Endothelial cell of umbilical vein (primary cell): ENCODE data around the gene NCOA3. TPM values are rescaled to one million over a fixed set of nuclear protein-coding genes. Genes with fewer than 3 reads are reported as not detected.

ENCODE experiments used
- BruUV-seq: library from RNA; stranded (reverse); fragments of 400-500 nt; replicated peaks from 2 replicates; lab custom pipeline; 2021; lab: Mats Ljungman, UMichigan
- CTCF ChIA-PET: fragments of 300-600, 350-600 bp; sonication (Branson Sonifier 250); formaldehyde crosslinking; loops from one replicate; lab custom pipeline; 2021; ENCODE audit warnings: antibody characterized with exemption, inconsistent platforms; lab: Charles Lee
- POLR2A ChIA-PET: fragments of 300-600, 350-600 bp; sonication (Branson Sonifier 250); formaldehyde crosslinking; loops from one replicate; lab custom pipeline; 2021; ENCODE audit warnings: antibody characterized with exemption, inconsistent platforms; lab: Charles Lee
- DNase-seq: peaks from one replicate; pipeline ENCODE4 v3.0.0-alpha.2; 2011; ENCODE audit warnings: low read depth, low spot score
- FAIRE-seq: peaks from 2 replicates; lab custom pipeline; 2011; peaks lifted over from hg19 to GRCh38; lab: Jason Lieb, UNC
- H2AFZ ChIP-seq: 2 replicates; pipeline ENCODE4 v1.6.0; 2012; ENCODE audit warnings: low read depth, low read length, control low read depth, inconsistent platforms
- H3K27ac ChIP-seq: 2 replicates; pipeline ENCODE4 v1.5.1; 2011; ENCODE audit warnings: low read depth, mild to moderate bottlenecking, control low read depth, low read length, moderate library complexity; ENCODE audit not compliant: insufficient read depth
- H3K27me3 ChIP-seq, 2 experiments: 2 replicates each; pipeline versions ENCODE4 v1.6.0 to v1.6.1; 2011; ENCODE audit warnings: low read length in 2 of 2, mixed read lengths in 1 of 2; ENCODE audit not compliant: control insufficient read depth in 2 of 2, insufficient read depth in 2 of 2
- H3K36me3 ChIP-seq, 2 experiments: 2 replicates in 1 of 2; 3 replicates in 1 of 2; pipeline ENCODE4 v1.5.1; 2011; ENCODE audit warnings: low read length in 2 of 2, mild to moderate bottlenecking in 1 of 2, moderate library complexity in 1 of 2; ENCODE audit not compliant: control insufficient read depth in 2 of 2, insufficient read depth in 2 of 2; ENCODE audit errors: extremely low read depth in 1 of 2
- H3K4me1 ChIP-seq: 3 replicates; pipeline ENCODE4 v1.5.1; 2011; ENCODE audit warnings: mild to moderate bottlenecking, low read length; ENCODE audit not compliant: control insufficient read depth, insufficient read depth; ENCODE audit errors: extremely low read depth
- H3K4me2 ChIP-seq: 2 replicates; pipeline ENCODE4 v1.6.1; 2011; ENCODE audit warnings: low read length, control low read depth, mixed read lengths; ENCODE audit not compliant: insufficient read depth
- H3K4me3 ChIP-seq, 3 experiments: fragments of 200-600 bp in 1 of 3; sonication (generic), shearing (Covaris generic) in 1 of 3; replicated peaks in 1 of 3; 2 replicates each; pipeline ENCODE4 v1.5.1; 2011 to 2016; ENCODE audit warnings: control low read depth in 3 of 3, low read length in 3 of 3, mild to moderate bottlenecking in 2 of 3, inconsistent platforms in 1 of 3, low read depth in 1 of 3, moderate library complexity in 1 of 3; ENCODE audit not compliant: insufficient read depth in 1 of 3
- H3K79me2 ChIP-seq: 2 replicates; pipeline ENCODE4 v1.6.0; 2012; ENCODE audit warnings: low read length, inconsistent platforms; ENCODE audit not compliant: control insufficient read depth, insufficient read depth
- H3K9ac ChIP-seq: replicated peaks from 2 replicates; pipeline ENCODE3; 2011; ENCODE audit warnings: low read length, control low read depth; ENCODE audit not compliant: insufficient read depth; ENCODE audit errors: extremely low read depth
- H3K9me1 ChIP-seq: replicated peaks from 3 replicates; pipeline ENCODE4 v1.6.0; 2011; ENCODE audit warnings: mild to moderate bottlenecking, low read length; ENCODE audit not compliant: control insufficient read depth, insufficient read depth; ENCODE audit errors: extremely low read depth
- H3K9me3 ChIP-seq: replicated peaks from 2 replicates; pipeline ENCODE4 v1.5.1; 2012; ENCODE audit warnings: low read length, inconsistent platforms; ENCODE audit not compliant: control insufficient read depth, insufficient read depth
- H4K20me1 ChIP-seq: replicated peaks from 2 replicates; pipeline ENCODE3; 2011; ENCODE audit warnings: mild to moderate bottlenecking, low read length; ENCODE audit not compliant: control insufficient read depth, insufficient read depth; ENCODE audit errors: extremely low read depth
- EZH2 ChIP-seq: IDR thresholded peaks from 2 replicates; pipeline ENCODE4 v1.6.1; 2012; ENCODE audit warnings: borderline replicate concordance, low read depth, mild to moderate bottlenecking, moderate library complexity, low read length, inconsistent platforms; ENCODE audit not compliant: severe bottlenecking
- FOS ChIP-seq: IDR thresholded peaks from 2 replicates; pipeline ENCODE4 v1.6.1; 2011; ENCODE audit warnings: mild to moderate bottlenecking, low read length, moderate library complexity, borderline replicate concordance; ENCODE audit not compliant: insufficient read depth
- GATA2 ChIP-seq: IDR thresholded peaks from 2 replicates; pipeline ENCODE4 v1.7.0; 2011; ENCODE audit warnings: low read depth, mild to moderate bottlenecking, moderate library complexity, mixed read lengths, low read length; ENCODE audit not compliant: insufficient read length, insufficient read depth
- JUN ChIP-seq: IDR thresholded peaks from 2 replicates; pipeline ENCODE4 v1.6.1; 2011; ENCODE audit warnings: borderline replicate concordance, low read depth; ENCODE audit not compliant: insufficient read length, insufficient read depth
- MYC ChIP-seq: IDR thresholded peaks from one replicate; pipeline ENCODE4 v1.6.1; 2011; ENCODE audit warnings: mild to moderate bottlenecking, low read depth, low read length
- POLR2A ChIP-seq: IDR thresholded peaks from 2 replicates; pipeline ENCODE4 v1.6.1; 2012; ENCODE audit warnings: low read depth, mild to moderate bottlenecking, control low read depth, low read length
- POLR2AphosphoS5 ChIP-seq: IDR thresholded peaks from 2 replicates; pipeline ENCODE4 v1.6.1; 2012; ENCODE audit warnings: low read depth, mild to moderate bottlenecking, control low read depth, low read length, moderate library complexity; ENCODE audit not compliant: insufficient read depth
- dilution Hi-C: fragments of 300-500 bp; cut with MboI; formaldehyde crosslinking; loops from one replicate; pipeline ENCODE4 v1.15.0; 2019; ENCODE audit warnings: low sequenced_read_pairs; ENCODE audit not compliant: extremely low pct_ligation_motif_present
- intact Hi-C: fragments of 100-400 bp; cut with micrococcal nuclease; formaldehyde crosslinking; loops from one replicate; pipeline ENCODE4 v1.10.0; 2022
- polyA plus RNA-seq, 4 experiments: library from polyadenylated mRNA; depleted of rRNA in 3 of 4; stranded (reverse) in 3 of 4; unstranded in 1 of 4; fragments of >200 nt; gene quantifications; 2 replicates each; pipeline versions ENCODE4 v1.2.1 to v1.2.3, GENCODE V29; 2011 to 2012; ENCODE audit warnings: missing spikeins in 1 of 4
- total RNA-seq: library from RNA; stranded (reverse); gene quantifications from 2 replicates; pipeline ENCODE4 v1.2.3, GENCODE V29; 2021
- TF ChIP-seq, protein P1 (sequence below), 2 donors: IDR thresholded peaks; 1 replicate in 1 of 2; 2 replicates in 1 of 2; pipeline ENCODE4 v1.5.1; 2011; ENCODE audit warnings: low read length in 2 of 2, mild to moderate bottlenecking in 2 of 2, moderate library complexity in 2 of 2, control low read depth in 1 of 2, inconsistent platforms in 1 of 2, low read depth in 1 of 2; ENCODE audit not compliant: insufficient read depth in 1 of 2; ENCODE audit errors: extremely low read depth in 1 of 2
- TF ChIP-seq, protein P2 (sequence below): IDR thresholded peaks from 2 replicates; pipeline ENCODE4 v1.6.1; 2011; ENCODE audit not compliant: insufficient read depth, insufficient read length

The NCOA3 gene
- total and polyA plus RNA-seq, 2 donors (not counting 3 experiments of a cell fraction or from before 2014, with no cell fraction given) = 12.0 to 35.6 TPM

DNA sequence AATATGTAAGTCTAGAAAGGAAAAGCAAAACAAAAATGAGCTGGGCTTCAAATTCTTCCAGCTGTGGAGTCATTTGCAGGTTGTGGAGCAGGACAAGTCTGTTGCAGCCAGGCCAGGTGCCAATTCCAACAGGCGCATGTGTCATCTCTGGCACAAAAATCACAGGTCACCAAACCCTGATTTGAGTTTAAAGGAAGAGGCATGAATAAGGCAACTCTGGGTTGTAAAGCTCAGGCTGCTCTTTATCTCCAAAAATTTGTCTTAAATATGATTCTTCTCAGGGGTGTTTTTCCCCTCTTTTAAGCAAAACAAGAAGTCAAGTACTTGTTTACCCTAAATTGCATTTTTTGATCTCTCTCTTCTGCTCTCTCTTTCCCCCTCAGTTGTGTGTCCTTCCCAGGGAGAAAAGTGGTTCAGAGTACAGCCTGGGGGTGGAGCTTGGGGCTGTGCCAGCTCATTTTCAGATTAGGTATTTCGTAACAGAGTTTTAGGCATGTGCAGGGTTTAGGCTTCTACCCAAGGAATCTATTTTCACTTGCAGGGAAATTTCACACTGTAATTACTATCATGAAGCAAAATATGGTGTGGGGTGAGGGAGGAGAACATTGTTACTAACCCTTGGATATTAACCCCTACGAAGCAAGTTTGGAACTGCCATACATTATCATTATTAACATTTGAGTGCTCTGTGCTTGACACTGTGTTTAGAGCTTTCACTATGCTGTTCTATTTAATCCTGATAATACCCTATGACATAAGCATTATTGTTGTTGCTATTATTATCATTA lies 8.3 kb upstream of the NCOA3 start:
- no peak overlapping the region for H3K9ac ChIP-seq
- no peak overlapping the region for H2AFZ ChIP-seq
- intact Hi-C loops = no loop called here
- no peak overlapping the region for H3K27ac ChIP-seq
- TF ChIP-seq GATA2 = no peak
- no peak for TF ChIP-seq POLR2A
- no peak for TF ChIP-seq MYC
- no peaks in the 10 kb centered on the region for H3K27me3 ChIP-seq
- H4K20me1 ChIP-seq = no peaks in the 10 kb centered on the region
- DNase-seq = peak; percentile 49
- no peaks in the 10 kb centered on the region for H3K9me1 ChIP-seq
- no peaks in the 10 kb centered on the region for H3K79me2 ChIP-seq
- no peak overlapping the region for H3K4me3 ChIP-seq
- H3K9me3 ChIP-seq = no peaks in the 10 kb centered on the region
- H3K36me3 ChIP-seq = no peaks in the 10 kb centered on the region
- FAIRE-seq = no peak
- dilution Hi-C loops = no loop called here
- no TSS peak for BruUV-seq
- ChIA-PET POLR2A (interaction anchor here (1.0 to 2.3 kb wide), 2 partner anchors 8 to 10 kb away, joined by 3 to 6 read pairs; partner anchors contain the start of gene NCOA3), CTCF (interaction anchor here (0.8 to 1.9 kb wide), 9 partner anchors 8 to 1127 kb away, joined by 3 to 20 read pairs (median 5); partner anchors contain the start of gene NCOA3)
- peak overlapping the region; percentile 12 for H3K4me2 ChIP-seq
- peaks cover 7% of the 10 kb centered on the region for H3K4me1 ChIP-seq

DNA sequence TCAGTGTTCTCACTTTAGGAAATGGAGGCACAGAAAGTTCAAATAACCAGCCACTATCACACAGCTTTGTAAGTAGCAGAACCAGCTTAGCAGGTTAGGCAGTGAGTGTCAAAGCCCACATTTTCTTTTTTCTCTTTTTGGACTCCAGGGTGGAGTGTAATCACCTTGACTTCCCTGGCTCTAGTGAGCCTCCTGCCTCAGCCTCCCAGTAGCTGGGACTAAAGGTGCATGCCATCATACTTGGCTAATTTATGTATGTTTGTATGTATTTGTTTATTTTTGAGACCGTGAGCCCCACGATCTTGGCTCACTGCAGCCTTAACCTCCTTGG lies 7.8 kb upstream of the NCOA3 start:
- DNase-seq = no peak
- Histone ChIP-seq H3K4me2 (no peak overlapping the region), H2AFZ (no peak overlapping the region), H3K4me1 (peaks cover 7% of the 10 kb centered on the region), H3K27ac (no peak overlapping the region), H3K9me1 (no peaks in the 10 kb centered on the region), H3K4me3 (no peak overlapping the region), H3K9ac (no peak overlapping the region), H3K36me3 (no peaks in the 10 kb centered on the region), H3K79me2 (no peaks in the 10 kb centered on the region), H3K9me3 (no peaks in the 10 kb centered on the region), H4K20me1 (no peaks in the 10 kb centered on the region), H3K27me3 (no peaks in the 10 kb centered on the region)
- TF ChIP-seq GATA2 = no peak
- TF ChIP-seq POLR2AphosphoS5 = no peak
- no peak for TF ChIP-seq POLR2A
- TF ChIP-seq FOS = no peak
- no peak for TF ChIP-seq MYC
- TF ChIP-seq, protein P1, sequence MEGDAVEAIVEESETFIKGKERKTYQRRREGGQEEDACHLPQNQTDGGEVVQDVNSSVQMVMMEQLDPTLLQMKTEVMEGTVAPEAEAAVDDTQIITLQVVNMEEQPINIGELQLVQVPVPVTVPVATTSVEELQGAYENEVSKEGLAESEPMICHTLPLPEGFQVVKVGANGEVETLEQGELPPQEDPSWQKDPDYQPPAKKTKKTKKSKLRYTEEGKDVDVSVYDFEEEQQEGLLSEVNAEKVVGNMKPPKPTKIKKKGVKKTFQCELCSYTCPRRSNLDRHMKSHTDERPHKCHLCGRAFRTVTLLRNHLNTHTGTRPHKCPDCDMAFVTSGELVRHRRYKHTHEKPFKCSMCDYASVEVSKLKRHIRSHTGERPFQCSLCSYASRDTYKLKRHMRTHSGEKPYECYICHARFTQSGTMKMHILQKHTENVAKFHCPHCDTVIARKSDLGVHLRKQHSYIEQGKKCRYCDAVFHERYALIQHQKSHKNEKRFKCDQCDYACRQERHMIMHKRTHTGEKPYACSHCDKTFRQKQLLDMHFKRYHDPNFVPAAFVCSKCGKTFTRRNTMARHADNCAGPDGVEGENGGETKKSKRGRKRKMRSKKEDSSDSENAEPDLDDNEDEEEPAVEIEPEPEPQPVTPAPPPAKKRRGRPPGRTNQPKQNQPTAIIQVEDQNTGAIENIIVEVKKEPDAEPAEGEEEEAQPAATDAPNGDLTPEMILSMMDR (IDR thresholded peaks at IDR 0.05; ENCODE audit: extremely low read depth in 1 of 2, insufficient read depth in 1 of 2, low read depth in 1 of 2, low read length in 2 of 2) = no peak
- TF ChIP-seq JUN = no peak
- no peak for TF ChIP-seq EZH2
- TF ChIP-seq, protein P2, sequence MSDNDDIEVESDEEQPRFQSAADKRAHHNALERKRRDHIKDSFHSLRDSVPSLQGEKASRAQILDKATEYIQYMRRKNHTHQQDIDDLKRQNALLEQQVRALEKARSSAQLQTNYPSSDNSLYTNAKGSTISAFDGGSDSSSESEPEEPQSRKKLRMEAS = no peak
- intact Hi-C loops = no loop called here
- dilution Hi-C loops = no loop called here
- ChIA-PET POLR2A (interaction anchor here (1.0 to 2.3 kb wide), 2 partner anchors 8 to 9 kb away, joined by 3 to 6 read pairs; partner anchors contain the start of gene NCOA3), CTCF (interaction anchor here (0.9 to 1.9 kb wide), 7 partner anchors 15 to 1127 kb away, joined by 3 to 20 read pairs (median 5); no protein-coding TSS in a partner anchor)
- no peak for FAIRE-seq
- BruUV-seq = no TSS peak
